AG08395 (cell line): ENCODE results near the gene ITK.
"Not testable (repeated sequence)": the region's sequence is repeated elsewhere in the genome, so short reads cannot be mapped to it uniquely, and the experiment has no call there.

Source experiments
- DNase-seq: peaks from one replicate; pipeline ENCODE4 v3.0.0; 2012; ENCODE audit warnings: mixed read lengths, low spot score

The ITK gene

DNA sequence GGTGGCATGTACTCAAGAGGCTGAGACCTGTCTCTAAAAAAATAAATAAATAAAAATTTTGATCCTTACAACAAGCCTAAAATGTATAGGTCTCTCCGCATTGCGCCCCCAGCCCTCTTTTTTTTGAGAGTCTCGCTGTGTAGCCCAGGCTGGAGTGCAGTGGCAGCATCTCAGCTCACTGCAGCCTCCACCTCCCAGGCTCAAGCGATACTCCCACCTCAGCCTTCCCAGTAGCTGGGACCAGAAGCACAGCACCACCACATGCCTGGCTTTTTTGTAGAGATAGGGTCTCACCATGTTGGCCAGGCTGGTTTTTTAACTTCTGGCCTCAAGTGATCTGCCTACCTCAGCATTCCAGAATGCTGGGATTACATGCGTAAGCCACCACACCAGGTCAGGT lies 12.4 kb upstream of the ITK start:
- DNase-seq: no peak

DNA sequence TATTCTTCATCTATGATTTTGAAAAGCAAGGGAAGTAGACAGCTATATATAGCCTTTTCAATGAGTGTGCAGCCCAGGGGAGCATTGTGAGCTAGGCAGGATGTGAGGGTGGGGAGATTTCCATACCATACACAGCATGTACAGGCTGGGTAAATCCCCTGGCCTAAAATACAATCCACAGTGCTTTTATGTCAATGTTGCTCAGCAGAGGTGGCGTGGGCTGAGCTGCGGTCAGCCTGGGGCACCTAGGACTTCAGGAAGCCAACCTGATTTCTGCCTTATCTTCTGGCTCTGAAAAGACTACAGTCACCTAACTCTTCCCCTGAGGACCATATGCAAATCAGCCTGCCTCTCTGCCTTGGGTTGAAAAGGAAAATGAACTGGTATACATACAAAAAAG lies 8.2 kb upstream of the ITK start:
- DNase-seq: no peak

DNA sequence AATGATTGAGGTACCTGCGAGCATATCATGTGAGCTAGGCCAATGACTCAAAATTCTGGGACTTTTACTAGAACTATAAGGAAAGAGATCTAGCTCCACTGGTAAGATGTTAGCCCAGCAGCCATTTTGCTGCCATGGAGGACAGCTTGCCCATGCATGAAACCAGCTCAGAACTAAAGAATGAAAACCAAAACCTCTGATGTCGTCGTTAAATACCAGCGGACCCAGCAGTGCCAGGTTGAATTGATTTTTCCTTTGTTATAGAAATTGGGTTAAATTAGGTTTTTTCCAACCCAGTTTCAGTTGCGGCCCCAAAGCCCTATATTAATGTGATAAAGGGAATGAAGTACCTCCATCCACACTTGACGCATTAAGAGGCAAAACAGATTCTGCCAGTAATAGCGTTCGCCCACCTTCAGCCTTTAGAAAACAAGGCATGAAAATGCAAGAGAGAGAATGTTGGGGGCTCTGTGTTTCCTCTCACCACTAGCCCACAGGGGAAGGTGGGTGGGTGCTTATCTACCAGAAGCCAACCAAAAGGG lies 5.5 kb upstream of the ITK start:
- no peak for DNase-seq

DNA sequence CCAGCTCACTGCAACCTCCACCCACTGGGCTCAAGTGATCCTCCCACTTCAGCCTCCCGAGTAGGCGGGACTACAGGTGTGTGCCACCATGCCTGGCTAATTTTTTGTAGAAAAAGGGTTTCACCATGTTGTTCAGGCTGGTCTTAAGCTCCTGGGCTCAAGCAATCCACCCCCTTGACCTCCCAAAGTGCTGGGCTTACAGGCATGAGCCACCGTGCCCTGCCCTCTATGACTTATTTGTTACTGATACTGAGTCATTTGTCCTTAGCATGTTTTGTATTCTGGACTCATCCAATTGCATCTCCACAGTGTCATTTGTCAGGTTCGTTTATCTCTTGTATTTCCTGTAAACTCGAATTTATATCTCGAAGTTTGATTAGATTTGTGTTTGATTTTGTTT lies 2.7 kb upstream of the ITK start:
- DNase-seq: no peak

DNA sequence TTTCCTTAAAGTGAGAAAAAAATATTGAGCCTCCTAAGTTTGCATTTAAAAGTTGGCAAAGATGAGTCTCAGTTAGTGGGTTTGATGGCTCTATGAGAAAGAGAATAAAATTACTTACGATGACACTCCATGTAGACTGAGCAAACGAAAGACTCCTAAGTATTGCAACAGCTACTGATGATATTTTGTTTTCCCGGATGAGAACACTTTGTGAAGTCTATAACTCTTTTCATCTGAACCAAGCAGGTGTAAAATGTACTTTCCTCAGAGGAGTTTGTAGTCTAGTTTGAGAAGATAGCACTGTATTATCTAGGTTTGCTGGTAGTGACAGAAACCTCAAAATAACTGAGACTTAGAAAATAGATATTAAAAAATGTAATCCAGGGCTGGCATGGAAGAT lies 1.7 kb upstream of the ITK start:
- no peak for DNase-seq

DNA sequence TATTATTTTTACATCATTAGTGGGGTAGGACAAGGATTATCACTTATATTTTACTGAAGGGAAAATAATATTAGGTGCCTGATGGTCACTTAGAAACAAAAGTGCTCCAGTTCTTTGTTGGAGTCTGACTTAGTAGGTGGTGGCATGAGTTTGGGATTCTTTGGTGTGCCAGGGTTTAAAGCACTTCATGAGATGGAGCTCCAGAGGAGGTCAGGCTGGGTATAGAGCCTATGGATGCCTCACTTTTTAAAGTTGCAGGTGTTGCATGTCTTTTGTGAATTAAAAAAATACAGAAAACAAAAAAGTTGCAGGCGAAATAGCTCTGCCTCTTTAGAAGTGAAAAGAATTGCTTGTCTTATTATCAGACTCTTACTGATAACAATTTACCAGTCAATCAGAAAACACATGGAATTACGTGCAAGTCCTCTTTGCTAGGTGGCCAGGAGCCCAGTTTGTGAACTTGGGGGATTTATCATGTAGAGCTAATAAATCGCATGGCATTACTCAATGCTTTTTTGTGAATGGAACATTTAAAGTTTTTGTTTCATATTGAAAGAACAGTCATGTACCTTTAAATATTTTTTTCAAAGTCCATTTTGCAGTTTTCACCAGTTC lies 1.6 kb downstream of the ITK start:
- DNase-seq: no peak

DNA sequence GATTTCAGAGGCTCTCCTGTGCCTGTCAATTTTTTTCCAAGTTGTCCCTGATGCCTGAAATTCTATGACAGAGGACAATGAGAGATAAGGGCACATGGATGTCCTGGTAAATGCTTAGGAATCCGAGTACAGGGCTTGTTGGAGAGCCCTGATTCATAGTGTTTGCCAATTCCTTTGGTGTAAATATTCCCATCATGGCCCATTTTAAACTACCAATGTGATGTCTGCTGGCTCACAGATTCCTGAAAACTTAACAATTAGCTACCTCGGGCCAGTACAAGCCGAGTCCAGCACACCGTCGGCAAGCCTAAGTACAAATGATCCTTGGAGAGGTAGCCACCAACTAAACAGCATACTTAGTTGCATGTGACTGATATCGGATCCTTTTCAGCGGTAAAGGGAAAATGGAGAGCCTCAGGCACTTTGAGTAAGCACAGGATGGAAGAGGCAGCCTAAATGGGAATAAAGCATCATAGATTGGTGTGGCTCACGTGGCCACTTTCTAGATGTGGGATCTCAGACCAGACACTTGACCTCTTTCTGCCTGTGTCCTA lies 3.6 kb downstream of the ITK start:
- DNase-seq: no peak

DNA sequence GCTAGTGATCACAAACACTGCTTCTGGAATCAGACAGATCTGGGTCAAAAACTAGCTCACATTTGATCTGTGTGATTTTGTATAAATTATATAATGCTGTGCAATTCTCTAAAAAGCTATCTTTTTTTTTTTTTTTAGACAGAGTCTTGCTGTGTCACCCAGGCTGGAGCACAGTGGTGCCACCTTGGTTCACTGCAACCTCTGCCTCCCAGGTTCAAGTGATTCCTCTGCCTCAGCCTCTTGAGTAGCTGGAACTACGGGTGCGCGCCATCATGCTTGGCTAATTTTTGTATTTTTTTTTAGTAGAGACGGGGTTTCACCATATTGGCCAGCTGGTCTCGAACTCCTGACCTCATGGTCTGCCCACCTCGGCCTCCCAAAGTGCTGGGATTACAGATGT lies 4.5 kb downstream of the ITK start:
- not testable (repeated sequence) for DNase-seq

DNA sequence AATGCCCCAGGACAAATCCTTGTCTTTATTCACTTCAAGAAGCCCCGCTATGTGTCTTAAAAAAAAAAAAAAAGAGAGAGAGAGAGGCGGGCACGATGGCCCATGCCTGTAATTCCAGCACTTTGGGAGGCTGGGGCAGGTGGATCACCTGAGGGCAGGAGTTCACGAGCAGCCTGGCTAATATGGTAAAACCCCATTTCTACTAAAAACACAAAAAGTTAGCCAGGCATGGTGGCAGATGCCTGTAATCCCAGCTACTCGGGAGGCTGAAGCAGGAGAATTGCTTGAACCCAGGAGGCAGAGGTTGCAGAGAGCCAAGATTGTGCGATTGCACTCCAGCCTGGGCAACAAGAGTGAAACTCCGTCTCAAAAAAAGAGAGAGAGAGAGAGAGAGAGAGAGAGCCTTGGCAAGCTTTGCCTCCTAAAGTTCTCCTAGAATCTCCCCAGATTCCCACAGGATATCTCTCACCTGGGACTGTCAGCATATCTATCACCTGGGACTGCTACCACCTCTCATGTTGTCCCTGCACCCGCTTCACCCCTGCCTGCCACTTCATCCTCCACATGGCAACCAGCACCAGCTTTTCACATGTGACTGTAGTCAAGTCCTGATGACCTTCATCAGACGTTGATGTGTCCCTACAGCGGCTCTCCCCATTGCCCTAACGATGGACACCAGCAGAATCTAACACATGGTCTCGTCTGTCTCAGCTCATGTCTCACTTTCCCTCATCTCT lies 5.8 kb downstream of the ITK start:
- DNase-seq: no peak

DNA sequence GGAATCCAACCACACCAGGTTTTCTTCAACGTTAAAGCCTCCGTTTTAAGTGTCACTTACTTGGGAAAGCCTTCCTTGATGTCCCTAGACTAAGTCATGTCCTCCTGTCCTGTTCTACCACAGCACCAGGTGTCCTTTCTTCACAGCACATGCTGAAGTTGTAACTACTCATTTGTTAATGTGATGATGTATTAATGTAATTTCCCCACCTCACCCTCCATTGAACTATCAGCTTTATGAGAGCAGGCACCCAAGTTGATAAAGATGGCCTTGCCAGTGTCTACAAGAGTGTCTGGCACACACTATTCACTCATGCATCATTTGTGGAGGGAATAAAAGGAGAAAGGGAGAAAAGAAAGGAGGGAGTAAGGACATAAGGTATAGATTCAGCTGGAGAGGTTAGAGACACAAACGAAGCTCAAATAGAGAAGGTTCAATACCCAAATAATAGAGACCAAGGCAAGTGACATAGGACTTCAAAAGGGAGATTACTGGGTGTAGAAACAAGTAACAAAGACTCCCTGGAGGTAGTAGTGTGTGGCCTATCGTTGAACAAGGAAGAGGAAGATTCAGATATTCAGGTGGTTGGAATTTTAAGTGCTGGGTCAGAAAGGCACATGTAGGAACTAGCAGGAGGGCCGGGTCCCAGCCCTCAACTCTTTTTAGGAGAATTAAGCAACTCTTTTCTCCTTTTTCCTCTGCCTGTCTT lies 6.6 kb downstream of the ITK start:
- no peak for DNase-seq

DNA sequence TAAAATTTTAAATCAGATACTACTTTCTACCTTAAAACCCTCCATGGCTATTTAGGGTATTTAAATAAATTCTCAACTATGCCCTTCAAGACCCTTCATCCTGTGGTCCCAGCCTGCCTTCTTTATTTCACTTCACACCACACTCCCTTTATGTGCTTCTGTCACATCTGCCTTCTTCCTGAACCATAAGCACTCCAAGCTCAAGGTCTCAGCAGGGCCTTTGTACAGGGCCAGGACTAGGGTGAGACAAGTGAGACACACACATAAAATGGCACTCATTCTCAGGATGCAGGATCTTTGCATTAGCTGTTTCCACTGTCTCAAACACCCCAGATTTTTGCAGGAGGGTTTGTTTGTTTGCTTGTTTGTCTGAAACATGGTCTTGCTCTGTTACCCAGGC lies 7.6 kb downstream of the ITK start:
- DNase-seq: no peak

DNA sequence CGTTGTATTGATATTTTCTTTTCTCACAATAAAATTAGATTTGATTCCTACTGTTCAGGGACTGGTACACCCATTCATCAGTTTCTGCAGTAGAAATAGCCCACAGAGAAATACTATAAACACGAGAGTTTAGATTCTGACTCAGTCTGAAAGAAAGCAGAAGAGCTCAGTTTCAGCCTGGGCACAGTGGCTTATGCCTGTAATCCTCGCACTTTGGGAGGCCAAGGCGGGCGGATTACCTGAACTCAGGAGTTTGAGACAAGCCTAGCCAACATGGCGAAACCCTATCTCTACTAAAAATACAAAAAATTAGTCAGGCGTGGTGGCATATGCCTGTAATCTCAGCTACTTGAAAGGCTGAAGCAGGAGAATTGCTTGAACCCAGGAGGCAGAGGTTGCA lies 8.6 kb downstream of the ITK start:
- no peak for DNase-seq

DNA sequence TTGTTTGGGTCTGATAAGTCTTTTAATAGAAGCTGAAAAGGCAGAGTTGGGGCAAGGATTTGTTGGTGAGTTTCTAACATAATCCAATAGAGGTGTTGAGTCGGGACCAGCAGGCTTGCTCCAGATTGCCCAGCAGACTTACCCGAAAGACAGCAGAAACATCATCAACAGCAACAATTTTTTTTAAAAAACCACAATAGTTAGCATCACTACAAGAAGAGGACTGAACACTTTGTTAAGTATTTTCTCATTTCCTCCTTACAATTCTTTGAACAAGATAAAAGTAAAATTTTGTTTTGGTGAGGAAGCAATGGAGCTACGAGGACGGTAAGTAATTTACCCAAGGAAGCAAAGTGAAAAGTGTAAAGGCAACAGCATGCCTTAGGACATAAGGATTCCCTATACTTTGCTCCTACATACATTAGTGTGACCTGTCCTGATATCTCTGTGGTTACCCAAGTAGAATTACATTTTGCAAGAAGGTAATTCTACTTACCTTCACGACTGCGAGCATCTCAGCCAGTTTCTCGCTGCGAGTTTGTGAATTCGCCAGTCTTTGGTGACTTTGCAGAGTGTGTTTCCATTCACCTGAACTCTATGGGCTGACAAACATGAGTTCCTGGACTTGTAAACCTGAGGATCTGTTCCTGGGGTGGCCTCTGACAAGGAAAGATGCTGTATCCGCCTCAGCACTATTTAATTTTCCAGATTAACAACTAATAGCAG lies 13.2 kb downstream of the ITK start:
- DNase-seq: no peak

DNA sequence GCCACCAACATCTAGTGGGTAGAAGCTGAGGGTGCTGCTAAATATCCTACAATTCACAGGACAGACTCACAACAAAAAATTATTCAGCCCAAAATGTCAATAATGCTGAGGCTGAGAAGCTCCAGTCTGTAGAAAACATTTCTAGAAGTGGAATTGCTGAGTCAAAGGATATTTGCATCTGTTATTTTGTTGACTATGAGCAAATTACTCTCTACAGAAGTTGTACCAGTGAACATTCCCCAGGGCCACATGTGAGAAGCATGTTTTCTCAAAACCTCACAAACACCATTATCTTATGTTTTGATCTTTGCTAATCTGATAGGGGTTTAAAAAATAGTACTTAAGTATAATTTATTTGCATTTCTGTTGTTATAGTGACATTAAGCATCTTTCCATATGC lies 15.4 kb downstream of the ITK start:
- DNase-seq: no peak

DNA sequence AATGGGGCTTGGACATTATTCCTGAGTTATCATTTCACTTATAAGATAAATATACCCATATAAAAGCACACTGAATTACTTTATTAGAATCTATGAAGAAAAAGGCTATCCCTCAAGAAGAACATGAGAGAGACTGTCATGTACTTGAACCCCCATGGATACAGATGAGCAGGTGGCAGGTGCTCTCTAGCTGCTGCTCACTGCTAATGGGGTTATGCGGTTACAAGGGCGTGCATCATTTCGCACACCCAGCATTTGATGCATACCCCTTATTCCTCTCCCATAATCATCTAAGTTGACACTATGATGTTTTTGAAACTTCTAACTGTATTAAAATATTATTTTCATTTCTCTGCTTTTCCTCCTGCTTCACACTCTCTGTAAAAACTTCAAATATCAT lies 16.4 kb downstream of the ITK start:
- no peak for DNase-seq

DNA sequence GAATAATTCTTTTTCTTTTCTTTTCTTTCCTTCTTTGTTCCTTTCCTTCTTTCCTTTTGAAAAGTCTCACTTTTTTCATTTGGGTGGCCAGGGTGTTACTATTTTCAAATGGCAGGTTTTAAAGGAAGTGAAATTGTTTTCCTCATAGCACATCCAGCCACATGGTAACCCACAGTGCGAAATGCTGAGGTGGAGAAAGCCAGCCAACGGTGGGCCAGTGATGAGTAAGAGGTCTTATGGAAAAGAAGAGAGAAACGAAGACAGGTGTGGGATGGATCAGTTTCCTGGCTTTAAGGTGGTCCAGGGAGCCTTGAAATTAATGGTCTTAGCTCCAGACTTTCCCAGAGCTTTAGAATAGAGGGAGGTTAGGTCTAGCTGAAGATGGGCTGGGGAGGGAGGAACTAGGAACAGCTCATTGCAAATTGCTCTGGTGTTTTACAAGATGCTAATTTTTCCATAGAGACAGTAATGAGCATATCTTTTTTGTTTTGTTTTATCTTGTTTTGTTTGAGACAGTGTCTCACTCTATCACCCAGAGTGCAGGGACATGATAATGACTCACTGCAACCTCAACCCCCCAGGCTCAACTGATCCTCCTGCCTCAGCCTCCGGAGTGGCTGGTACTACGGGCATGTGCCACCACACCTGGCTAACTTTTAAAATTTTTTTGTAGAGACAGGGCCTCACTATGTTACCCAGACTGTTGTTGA lies 17.8 kb downstream of the ITK start:
- no peak for DNase-seq

DNA sequence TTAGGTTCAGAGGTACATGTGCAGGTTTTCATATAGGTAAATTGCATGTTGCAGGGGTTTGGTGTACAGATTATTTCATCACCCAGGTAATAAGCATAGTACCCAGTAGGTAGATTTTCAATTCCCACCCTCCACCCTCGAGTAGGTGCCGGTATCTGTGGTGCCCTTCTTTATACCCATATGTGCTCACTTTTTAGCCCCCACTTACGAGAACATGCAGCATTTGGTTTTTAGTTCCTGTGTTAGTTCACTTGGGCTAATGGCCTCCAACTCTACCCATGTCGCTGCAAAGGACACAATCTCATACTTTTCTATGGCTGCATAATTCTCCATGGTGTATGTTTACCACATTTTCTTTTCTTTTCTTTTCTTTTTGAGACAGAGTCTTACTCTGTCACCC lies 21.2 kb downstream of the ITK start:
- no peak for DNase-seq

DNA sequence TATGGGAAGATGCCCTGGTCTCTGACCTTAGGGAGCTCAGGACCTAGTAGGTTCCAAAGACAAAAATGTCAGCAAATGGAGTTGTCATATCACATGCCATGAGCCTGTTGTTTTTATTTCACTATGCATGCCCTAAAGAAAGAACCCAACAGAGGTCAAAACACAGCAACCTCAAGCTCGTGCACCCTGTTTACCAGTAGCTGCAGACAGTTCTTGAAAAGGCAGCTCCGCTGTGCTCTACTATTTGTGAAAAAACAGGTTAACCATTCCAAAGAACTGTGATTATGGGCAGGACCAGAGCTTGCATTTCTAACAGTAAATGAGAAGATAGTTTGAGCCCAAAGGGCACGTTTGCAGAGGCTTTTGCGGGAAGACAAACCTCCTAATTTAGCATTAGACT lies 22.8 kb downstream of the ITK start:
- no peak for DNase-seq

DNA sequence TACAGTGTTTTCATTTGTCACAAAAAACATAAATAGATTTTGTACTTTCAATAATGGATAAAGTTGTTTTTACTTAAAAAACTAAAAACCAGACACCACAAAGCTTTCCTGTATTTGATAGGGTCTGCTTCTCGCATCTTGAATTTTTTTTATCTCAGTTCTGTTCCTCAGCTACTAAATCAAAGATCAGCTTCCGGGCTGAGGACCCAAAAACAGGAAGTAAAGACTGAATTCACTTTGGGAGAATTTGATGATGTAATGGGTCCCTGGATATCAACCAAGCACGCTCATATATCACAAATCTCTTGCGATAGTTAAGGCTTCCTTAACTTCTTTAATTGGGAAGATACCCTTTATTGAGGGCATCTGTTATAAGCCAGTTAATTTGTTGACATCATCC lies 24.1 kb downstream of the ITK start:
- DNase-seq: no peak

DNA sequence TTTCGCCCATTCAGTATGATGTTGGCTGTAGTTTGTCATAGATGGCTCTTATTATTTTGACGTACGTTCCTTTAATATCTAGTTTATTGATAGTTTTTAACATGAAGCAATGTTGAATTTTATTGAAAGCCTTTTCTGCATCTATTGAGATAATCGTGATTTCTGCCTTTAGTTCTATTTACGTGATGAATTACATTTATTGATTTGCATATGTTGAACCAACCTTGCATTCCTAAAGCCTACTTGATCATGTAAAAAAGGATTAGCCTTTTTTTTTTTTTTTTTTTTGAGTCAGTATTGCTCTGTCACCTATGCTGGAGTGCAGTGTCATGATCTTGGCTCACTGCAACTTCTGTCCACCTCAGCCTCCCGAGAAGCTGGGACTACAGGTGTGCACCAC lies 25.1 kb downstream of the ITK start:
- DNase-seq: no peak

DNA sequence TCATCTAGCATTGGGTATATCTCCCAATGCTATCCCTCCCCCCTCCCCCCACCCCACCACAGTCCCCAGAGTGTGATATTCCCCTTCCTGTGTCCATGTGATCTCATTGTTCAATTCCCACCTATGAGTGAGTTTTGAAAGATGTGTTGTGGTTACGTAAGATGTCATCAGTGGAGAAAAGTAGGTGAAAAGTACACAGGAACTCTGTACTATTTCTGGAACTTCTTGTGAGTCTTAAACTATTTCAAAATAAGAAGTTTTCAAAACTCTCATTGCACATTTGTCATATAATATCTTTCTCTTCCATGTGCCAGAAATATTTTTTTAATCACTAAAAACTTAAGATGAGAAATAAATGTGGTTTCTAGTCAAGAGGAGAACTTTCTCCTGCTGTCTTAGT lies 30.0 kb downstream of the ITK start:
- DNase-seq: not testable (repeated sequence)

DNA sequence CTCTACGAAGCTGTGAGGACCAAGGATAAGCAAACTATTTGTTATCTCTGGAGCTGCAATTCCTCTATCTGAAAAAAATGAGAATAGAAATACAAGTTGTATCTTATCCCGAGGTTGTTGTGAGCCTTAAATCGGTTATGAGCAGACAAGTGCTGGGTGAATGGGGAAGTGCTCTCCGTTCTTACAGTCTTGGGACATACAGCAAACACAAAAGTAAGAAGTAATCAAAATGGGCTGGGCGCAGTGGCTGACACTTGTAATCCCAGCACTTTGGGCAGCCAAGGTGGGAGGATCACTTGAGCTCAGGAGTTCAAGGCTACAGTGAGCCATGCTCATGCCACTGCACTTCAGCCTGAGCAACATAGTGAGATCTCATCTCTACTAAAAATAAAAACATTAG lies 31.7 kb downstream of the ITK start:
- DNase-seq: no peak
